Activated CD4-positive, CD25-positive, alpha-beta regulatory T cell treated with anti-CD3 and anti-CD28 coated beads, Interleukin-2, amount 50 U/mL, for 16 hours (primary cell): ENCODE measurements around the gene TPRG1.

Experiments used
- DNase-seq: peaks from one replicate; pipeline ENCODE4 v3.0.0-alpha.2; 2020; ENCODE audit warnings: low read depth, low spot score

TPRG1 gene

DNA sequence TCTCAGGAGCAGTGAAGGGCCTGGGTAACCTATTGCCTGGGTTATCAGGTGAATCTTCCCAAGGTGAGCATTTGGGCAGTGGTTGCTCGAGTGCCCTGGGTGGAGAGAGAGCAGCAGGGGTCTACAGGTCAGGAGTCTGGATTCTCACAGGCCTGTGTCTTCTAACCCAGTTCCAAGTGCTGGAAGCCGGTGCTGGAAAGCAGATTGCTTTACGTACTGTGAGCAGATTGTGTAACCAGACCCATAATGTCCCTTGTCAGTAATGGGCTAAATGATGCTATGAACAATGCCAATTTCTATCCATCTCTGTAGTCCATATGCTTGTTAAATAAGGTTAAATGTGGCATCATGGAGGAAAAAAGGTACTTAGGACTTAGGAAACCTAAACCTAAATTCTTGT lies 106.5 kb downstream of the TPRG1 start:
- no peak for DNase-seq

- no peak for DNase-seq
Observed at GRCh38 chr3:189282189-189282588, 110.4 kb downstream of the TPRG1 start.

DNA sequence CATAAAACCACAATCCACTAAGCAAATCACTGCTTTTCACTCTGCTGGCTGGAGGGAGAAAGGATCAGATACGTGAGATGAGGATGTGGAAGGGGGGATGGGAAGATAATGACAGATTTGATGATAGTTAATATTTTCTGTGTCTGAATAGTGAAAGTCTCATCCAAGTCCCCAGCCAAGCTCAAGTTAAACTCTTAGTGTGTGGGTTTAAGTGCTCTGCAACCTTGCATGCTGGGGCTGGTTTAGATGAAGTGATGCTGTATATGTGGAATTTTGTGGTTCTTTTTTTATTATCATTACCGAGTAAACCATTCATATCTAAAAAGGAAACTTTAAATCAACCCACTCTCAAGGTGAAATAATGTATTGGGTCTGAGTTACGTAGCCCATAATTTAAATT lies 111.0 kb downstream of the TPRG1 start:
- no peak for DNase-seq

GRCh38 chr3:189286188-189286587 lies 114.4 kb downstream of the TPRG1 start:
- DNase-seq: no peak

GRCh38 chr3:189286916-189287315 lies 115.1 kb downstream of the TPRG1 start:
- no peak for DNase-seq

GRCh38 chr3:189288348-189289235 lies 116.8 kb downstream of the TPRG1 start:
- DNase-seq: no peak

- no peak for DNase-seq
Observed at GRCh38 chr3:189289251-189289650, 117.5 kb downstream of the TPRG1 start.

GRCh38 chr3:189292667-189293484 lies 121.1 kb downstream of the TPRG1 start:
- no peak for DNase-seq

DNA sequence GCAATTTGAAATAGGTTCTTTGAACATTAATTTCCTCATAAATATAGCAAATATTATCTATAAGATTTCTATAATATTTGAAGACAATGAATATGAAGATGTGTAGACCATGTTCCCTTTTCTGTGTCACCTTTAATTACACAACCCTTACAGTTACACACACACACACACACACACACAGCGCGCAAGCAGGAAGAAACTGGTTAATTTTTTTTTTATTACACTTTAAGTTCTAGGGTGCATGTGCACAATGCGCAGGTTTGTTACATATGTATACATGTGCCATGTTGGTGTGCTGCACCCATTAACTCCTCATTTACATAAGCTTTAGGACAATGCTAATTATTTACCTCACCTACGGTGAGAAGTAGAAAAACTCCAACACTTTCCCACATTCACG lies 122.9 kb downstream of the TPRG1 start:
- no peak for DNase-seq

GRCh38 chr3:189295089-189295488 lies 123.3 kb downstream of the TPRG1 start:
- DNase-seq: no peak

DNA sequence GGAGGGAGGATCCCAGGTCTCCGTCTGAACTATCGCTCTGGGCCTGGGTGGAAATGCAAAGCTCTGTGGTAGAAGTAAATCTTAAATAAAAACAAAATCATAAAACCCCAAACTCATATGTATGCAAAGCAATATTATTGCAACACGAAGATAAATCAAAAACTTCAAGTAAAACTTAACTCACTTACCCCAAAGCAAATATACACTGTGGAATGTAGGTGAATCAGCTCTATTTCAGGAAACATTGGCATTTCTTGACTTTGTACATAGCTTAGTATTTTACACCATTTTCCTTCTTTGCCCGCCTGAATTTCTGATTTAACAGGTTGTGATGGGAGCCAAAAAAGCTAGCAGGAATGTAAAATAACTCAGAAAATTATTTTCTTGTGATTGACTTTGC lies 126.2 kb downstream of the TPRG1 start:
- no peak for DNase-seq

GRCh38 chr3:189298469-189299375 lies 127.0 kb downstream of the TPRG1 start:
- DNase-seq: no peak

DNA sequence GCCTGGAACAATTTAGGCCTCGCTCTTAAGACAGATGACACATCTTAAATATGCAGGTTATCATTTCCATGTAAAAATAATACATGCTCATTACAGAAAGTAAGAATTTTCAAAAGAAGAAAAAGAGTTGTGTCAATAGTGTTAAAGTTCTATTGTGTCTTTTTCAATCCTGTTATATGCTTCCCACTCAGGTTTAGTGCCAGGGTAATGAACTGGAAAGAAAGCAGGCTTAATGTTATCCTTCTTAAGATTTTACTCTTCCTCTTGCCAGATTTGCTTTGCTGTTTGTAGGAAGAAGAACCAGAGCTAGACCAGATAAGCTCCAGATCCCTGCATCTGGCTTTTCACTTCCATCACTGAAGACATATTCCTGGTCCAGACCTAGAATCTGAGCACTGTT lies 128.6 kb downstream of the TPRG1 start:
- DNase-seq: no peak

- DNase-seq: no peak
Observed at GRCh38 chr3:189301479-189301878, 129.7 kb downstream of the TPRG1 start.

GRCh38 chr3:189303584-189303983 lies 131.8 kb downstream of the TPRG1 start:
- no peak for DNase-seq

- no peak for DNase-seq
Observed at GRCh38 chr3:189304465-189305351, 132.9 kb downstream of the TPRG1 start.

GRCh38 chr3:189305412-189305811 lies 133.6 kb downstream of the TPRG1 start:
- DNase-seq: no peak

- DNase-seq: no peak
Observed at GRCh38 chr3:189307963-189308362, 136.2 kb downstream of the TPRG1 start.

DNA sequence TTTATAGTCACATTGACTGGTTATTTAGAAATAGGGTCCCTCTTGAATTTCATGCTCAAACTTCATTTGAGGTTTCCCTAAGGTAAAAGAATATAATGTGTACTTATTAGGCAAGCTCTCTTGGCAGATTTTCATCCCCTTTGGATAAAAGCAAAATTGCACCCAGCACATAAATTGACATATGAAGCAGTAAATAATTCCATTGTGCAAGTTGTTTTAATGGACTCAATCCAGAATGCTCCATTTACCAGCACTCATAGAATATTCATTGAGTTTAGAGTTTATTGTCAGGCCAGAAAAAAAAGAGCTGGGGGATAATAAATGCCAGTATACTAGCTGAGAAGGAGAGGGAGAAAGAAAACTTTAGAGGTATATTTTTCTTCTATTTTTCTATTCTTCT lies 136.8 kb downstream of the TPRG1 start:
- no peak for DNase-seq

DNA sequence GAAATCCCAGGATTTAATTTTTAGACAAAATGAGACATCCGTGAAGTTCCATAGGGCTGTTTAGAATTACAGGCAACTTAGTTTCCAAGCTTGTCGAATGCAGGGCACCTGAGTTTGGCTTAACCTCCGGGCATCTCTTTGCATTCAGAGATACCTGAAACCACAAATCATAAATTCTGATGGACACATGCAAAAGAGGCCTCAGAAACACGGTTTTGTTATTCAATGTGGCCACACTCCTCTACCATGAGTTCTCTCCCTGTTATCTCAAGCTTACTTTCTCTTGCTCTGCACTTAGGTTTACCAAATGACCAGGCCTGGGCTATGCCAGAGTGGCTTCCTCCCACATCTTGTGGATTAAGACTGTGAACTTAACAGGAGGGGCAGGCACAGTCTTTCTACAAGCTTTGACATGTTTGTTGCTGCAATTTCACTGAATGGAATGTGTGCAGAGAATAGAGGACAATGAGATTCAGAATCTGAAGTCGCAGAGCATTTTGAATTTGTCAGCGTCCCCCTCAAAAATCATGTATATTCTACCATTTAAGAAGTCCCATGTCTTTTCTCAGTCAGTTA lies 137.7 kb downstream of the TPRG1 start:
- no peak for DNase-seq
